Liver (tissue), 3 donors: Measurements from ENCODE around the gene ATP11B.

Experiments used
- EGR1 ChIP-seq, 2 donors: IDR thresholded peaks; 2 replicates each; pipeline ENCODE4 v1.6.1; 2016 to 2018; ENCODE audit warnings: antibody characterized with exemption in 2 of 2, low read depth in 2 of 2
- GABPA ChIP-seq, 2 donors: IDR thresholded peaks in 1 of 2; conservative IDR thresholded peaks in 1 of 2; 2 replicates each; pipeline ENCODE4 v1.6.1; 2016; ENCODE audit warnings: antibody characterized with exemption in 2 of 2, mild to moderate bottlenecking in 1 of 2, moderate library complexity in 1 of 2
- MAX ChIP-seq: IDR thresholded peaks from 2 replicates; pipeline ENCODE4 v1.6.1; 2016; ENCODE audit warnings: antibody characterized with exemption
- TAF1 ChIP-seq: conservative IDR thresholded peaks from 2 replicates; pipeline ENCODE4 v1.6.1; 2016; ENCODE audit warnings: antibody characterized with exemption, mild to moderate bottlenecking
- YY1 ChIP-seq: IDR thresholded peaks from 2 replicates; pipeline ENCODE4 v1.6.1; 2016; ENCODE audit warnings: antibody characterized with exemption, mild to moderate bottlenecking
- TF ChIP-seq, protein P1 (sequence below): fragments of 150-350 bp; IDR thresholded peaks from 2 replicates; pipeline ENCODE4 v1.5.1; 2017; ENCODE audit warnings: improper control_type of control experiment, low read depth, low read length; ENCODE audit not compliant: missing input control
- donor health status: healthy.
- donor health status: healthy.

DNA sequence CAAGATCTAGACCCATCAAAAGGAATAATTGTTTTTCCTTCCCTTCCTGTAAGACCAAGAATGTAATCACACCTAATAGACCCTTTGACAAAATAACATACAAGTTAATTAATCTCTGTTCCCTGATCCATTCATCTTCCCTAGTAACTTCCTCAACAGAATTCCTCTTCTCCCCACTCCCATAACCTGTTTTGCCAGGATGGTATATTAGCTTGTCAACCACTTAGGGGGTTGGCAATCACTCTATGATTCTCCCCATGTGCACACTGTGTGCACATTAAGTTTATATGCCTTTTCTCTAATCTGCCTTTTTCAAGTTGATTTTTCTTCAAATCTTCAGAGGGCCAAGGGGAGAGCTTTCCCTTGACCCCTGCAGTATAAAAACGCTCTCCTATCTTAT lies 2.7 kb upstream of the ATP11B start:
- TF ChIP-seq TAF1 (no peak), YY1 (no peak), MAX (no peak), EGR1 (IDR thresholded peaks at IDR 0.05; ENCODE audit: low read depth in 2 of 2) (no peak), GABPA (IDR thresholded peaks at IDR 0.05 in 1 of 2, conservative IDR thresholded peaks at IDR 0.05 in 1 of 2) (no peak)
- TF ChIP-seq, protein P1, sequence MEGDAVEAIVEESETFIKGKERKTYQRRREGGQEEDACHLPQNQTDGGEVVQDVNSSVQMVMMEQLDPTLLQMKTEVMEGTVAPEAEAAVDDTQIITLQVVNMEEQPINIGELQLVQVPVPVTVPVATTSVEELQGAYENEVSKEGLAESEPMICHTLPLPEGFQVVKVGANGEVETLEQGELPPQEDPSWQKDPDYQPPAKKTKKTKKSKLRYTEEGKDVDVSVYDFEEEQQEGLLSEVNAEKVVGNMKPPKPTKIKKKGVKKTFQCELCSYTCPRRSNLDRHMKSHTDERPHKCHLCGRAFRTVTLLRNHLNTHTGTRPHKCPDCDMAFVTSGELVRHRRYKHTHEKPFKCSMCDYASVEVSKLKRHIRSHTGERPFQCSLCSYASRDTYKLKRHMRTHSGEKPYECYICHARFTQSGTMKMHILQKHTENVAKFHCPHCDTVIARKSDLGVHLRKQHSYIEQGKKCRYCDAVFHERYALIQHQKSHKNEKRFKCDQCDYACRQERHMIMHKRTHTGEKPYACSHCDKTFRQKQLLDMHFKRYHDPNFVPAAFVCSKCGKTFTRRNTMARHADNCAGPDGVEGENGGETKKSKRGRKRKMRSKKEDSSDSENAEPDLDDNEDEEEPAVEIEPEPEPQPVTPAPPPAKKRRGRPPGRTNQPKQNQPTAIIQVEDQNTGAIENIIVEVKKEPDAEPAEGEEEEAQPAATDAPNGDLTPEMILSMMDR: no peak
